ENCODE measurements around the gene CLRN3.

DNA sequence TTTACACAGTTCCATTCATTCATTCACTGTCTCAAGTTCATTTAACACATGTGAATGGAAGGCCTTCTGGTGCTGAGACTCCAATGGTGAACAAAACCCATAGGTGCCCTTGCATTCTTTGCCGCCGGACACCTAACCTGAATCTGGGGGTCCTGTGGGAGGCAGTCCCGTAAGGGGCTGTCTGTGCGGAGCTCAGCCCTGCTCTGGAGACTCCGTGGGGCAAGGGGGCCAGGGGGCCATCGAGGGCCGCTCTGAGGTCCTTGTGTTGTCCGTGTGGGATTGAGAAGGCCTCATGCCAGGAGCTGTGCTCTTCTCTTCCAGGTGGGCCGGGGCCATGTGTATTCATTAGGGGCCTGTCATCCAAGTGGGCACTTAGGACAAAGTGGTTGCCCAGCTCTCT is 29.5 kb upstream of the CLRN3 start:
- no peak for TF ChIP-seq CTCF (IDR thresholded peaks at IDR 0.05; ENCODE audit: insufficient read depth, low read length, poor library complexity, severe bottlenecking)
- no peak for TF ChIP-seq EZH2phosphoT487 (conservative IDR thresholded peaks at IDR 0.05; ENCODE audit: low read length)

Data from SU-DHL-6 (cell line).